Measurements from ENCODE around the gene DDX46. TPM values are rescaled to one million over a fixed set of nuclear protein-coding genes. Genes with fewer than 3 reads are reported as not detected.

The DDX46 gene
- total and polyA plus RNA-seq, 2 of the 8 experiments (the other 6 are each of a cell fraction or from before 2014, with no cell fraction given), result 22.6 to 110 TPM

DNA sequence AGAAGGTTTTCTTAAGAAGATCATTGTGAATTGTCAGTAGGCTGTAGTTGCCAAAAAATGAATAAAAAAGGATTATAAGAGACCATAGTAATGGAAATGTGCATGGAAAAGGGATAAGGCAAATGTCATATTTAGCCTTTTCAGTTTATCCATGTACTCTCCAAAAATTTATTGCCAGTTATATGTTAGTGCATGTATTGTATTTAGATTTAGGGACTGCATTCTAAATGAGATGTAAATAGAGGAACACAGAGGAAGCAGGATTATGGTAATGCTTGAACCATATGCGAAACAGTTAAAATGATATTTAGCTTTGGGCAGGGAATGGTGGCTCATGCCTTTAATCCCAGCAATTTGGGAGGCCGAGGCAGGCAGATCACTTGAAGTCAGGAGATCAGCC lies 33.0 kb downstream of the DDX46 start (continued):
- TF ChIP-seq, protein P1, sequence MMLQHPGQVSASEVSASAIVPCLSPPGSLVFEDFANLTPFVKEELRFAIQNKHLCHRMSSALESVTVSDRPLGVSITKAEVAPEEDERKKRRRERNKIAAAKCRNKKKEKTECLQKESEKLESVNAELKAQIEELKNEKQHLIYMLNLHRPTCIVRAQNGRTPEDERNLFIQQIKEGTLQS (IDR thresholded peaks at IDR 0.05; ENCODE audit: insufficient read depth, low read depth, low read length), result no peak
- TF ChIP-seq TCF12 (IDR thresholded peaks at IDR 0.05; ENCODE audit: low read depth, low read length) (no peak), RNF2 (IDR thresholded peaks at IDR 0.05; ENCODE audit: borderline replicate concordance, low read depth, low read length, missing control alignments, poor library complexity, severe bottlenecking) (no peak)
- TF ChIP-seq, protein P2, sequence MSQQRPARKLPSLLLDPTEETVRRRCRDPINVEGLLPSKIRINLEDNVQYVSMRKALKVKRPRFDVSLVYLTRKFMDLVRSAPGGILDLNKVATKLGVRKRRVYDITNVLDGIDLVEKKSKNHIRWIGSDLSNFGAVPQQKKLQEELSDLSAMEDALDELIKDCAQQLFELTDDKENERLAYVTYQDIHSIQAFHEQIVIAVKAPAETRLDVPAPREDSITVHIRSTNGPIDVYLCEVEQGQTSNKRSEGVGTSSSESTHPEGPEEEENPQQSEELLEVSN (IDR thresholded peaks at IDR 0.05), result no peak
- TF ChIP-seq, protein P3, sequence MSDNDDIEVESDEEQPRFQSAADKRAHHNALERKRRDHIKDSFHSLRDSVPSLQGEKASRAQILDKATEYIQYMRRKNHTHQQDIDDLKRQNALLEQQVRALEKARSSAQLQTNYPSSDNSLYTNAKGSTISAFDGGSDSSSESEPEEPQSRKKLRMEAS (IDR thresholded peaks at IDR 0.05), result no peak
